ENCODE results near the gene KCNH8. TPM values are rescaled to one million over a fixed set of nuclear protein-coding genes. Genes with fewer than 3 reads are reported as not detected.

The KCNH8 gene
- total RNA-seq, 1 experiment from 2014 or later, result 0.12 TPM

- no peaks in the 10 kb centered on the region for H3K79me2 ChIP-seq (ENCODE audit: insufficient read depth, low read length)
- no peaks in the 10 kb centered on the region for H4K20me1 ChIP-seq (ENCODE audit: insufficient read depth)
- no peak overlapping the region for H3K4me2 ChIP-seq (ENCODE audit: low read length)
- H3K27me3 ChIP-seq (ENCODE audit: insufficient read depth, low read length), result no peaks in the 10 kb centered on the region
- H3K9ac ChIP-seq (ENCODE audit: low read length), result no peak overlapping the region
- ChIA-PET CTCF (no interaction called here), POLR2A (no interaction called here), RAD21 (ENCODE audit: low non-redundant PET in 1 of 2, low total read pairs in 2 of 2, uncharacterized antibody in 2 of 2, unreplicated experiment in 2 of 2) (no interaction called here)
- H3K4me3 ChIP-seq (replicated peaks in 1 of 2; ENCODE audit: low read depth in 1 of 2, low read length in 2 of 2), result no peak overlapping the region
- no TSS peak for BruUV-seq (replicated peaks)
- intact Hi-C loops (cut with micrococcal nuclease), result no loop called here
- DNase-seq (ENCODE audit: low read depth, low spot score), result no peak
- H2AFZ ChIP-seq (ENCODE audit: low read depth, low read length, poor library complexity, severe bottlenecking), result no peak overlapping the region
- H3K9me3 ChIP-seq (ENCODE audit: control insufficient read depth in 1 of 2, insufficient read depth in 1 of 2, low read depth in 1 of 2, low read length in 2 of 2), result no peaks in the 10 kb centered on the region; a peak in 1 of 4 replicates
- H3K36me3 ChIP-seq (ENCODE audit: control insufficient read depth in 1 of 2, insufficient read depth in 2 of 2, low read length in 2 of 2), result no peaks in the 10 kb centered on the region
- TF ChIP-seq TCF7L2 (IDR thresholded peaks at IDR 0.05; ENCODE audit: borderline replicate concordance, extremely low read depth, insufficient read depth, insufficient read length) (no peak), RAD21 (IDR thresholded peaks at IDR 0.05; ENCODE audit: low read depth) (no peak), EZH2phosphoT487 (IDR thresholded peaks at IDR 0.05; ENCODE audit: borderline replicate concordance) (no peak), ZBTB33 (IDR thresholded peaks at IDR 0.05; ENCODE audit: extremely low read depth, insufficient replicate concordance, low read length) (no peak), POLR2A (IDR thresholded peaks at IDR 0.05; ENCODE audit: borderline replicate concordance, extremely low read depth, insufficient read depth, insufficient read length) (no peak), CTCF (IDR thresholded peaks at IDR 0.05 in 2 of 3, conservative IDR thresholded peaks at IDR 0.05 in 1 of 3; ENCODE audit: borderline replicate concordance in 1 of 3, insufficient read depth in 1 of 3, low read depth in 2 of 3, low read length in 2 of 3) (no peak), JUND (IDR thresholded peaks at IDR 0.05) (no peak), ZFX (IDR thresholded peaks at IDR 0.05) (no peak), ZNF274 (IDR thresholded peaks at IDR 0.05; ENCODE audit: low read depth, low read length) (no peak), YY1 (IDR thresholded peaks at IDR 0.05; ENCODE audit: extremely low read depth, insufficient replicate concordance, low read depth, low read length) (no peak), MAX (IDR thresholded peaks at IDR 0.05) (no peak), CEBPB (IDR thresholded peaks at IDR 0.05; ENCODE audit: low read depth) (no peak), EGR1 (IDR thresholded peaks at IDR 0.05; ENCODE audit: low read depth) (no peak)
- TF ChIP-seq, protein P1, sequence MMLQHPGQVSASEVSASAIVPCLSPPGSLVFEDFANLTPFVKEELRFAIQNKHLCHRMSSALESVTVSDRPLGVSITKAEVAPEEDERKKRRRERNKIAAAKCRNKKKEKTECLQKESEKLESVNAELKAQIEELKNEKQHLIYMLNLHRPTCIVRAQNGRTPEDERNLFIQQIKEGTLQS (IDR thresholded peaks at IDR 0.05), result no peak
- H3K9me2 ChIP-seq (ENCODE audit: insufficient read depth), result no peaks in the 10 kb centered on the region
- H3K4me1 ChIP-seq (ENCODE audit: control insufficient read depth in 1 of 2, insufficient read depth in 2 of 2, low read length in 2 of 2), result no peaks in the 10 kb centered on the region
- no peak for ATAC-seq
- no peak overlapping the region for H3K27ac ChIP-seq (ENCODE audit: low read depth, low read length)
These were observed 337.0 kb downstream of the KCNH8 start for GRCh38 chr3:19485267-19485666.

All from HCT116 (cell line).